Measurements from ENCODE around the gene EXD3. TPM values are rescaled to one million over a fixed set of nuclear protein-coding genes. Genes with fewer than 3 reads are reported as not detected.
"Not testable (repeated sequence)": the region's sequence is repeated elsewhere in the genome, so short reads cannot be mapped to it uniquely, and the experiment has no call there.

EXD3 gene
- total RNA-seq, 1 donor from 2014 or later: 9.2 TPM

GRCh38 chr9:137262909-137263285, 160.1 kb downstream of the EXD3 start:
- no peaks in the 10 kb centered on the region for H3K27me3 ChIP-seq (ENCODE audit: low read depth)
- no peak for TF ChIP-seq CTCF (IDR thresholded peaks at IDR 0.05; ENCODE audit: borderline replicate concordance)
- peaks cover 65% of the 10 kb centered on the region for H3K36me3 ChIP-seq
- no peak overlapping the region for H3K27ac ChIP-seq (replicated peaks)
- no peaks in the 10 kb centered on the region for H3K9me3 ChIP-seq (replicated peaks)
- intact Hi-C loops (cut with micrococcal nuclease): no loop called here
- H3K4me1 ChIP-seq: peaks cover 35% of the 10 kb centered on the region
- H3K4me3 ChIP-seq: no peak overlapping the region
- DNase-seq: no peak

DNA sequence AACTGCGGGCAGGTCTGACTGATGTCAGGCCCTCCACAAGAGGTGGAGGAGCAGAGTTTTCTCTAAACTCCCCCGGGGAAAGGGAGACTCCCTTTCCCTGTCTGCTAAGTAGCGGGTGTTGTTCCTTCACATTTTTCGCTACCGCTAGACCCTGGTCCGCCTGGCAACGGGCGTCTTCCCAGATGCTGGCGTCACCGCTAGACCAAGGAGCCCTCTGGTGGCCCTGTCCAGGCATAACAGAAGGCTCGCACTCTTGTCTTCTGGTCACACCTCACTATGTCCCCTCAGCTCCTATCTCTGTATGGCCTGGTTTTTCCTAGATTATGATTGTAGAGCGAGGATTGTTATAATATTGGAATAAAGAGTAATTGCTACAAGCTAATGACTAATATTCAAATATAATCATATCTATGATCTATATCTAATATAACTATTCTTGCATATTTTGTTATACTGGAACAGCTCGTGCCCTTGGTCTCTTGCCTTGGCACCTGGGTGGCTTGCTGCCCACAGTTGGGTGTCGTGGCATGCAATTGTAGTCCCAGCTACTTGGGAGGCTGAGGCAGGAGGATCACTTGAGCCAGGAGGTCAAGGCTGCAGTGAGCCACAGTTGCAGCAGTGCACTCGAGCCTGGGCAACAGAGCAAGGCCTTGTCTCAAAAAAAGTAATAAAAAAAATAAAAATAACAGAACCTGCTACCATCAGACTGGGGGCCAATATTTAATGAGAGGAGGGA, 160.6 kb downstream of the EXD3 start:
- H3K9me3 ChIP-seq (replicated peaks); intact Hi-C loops (cut with micrococcal nuclease); H3K27ac ChIP-seq (replicated peaks); DNase-seq; H3K4me3 ChIP-seq; H3K27me3 ChIP-seq (ENCODE audit: low read depth): not testable (repeated sequence)
- H3K4me1 ChIP-seq: peaks cover 29% of the 10 kb centered on the region
- TF ChIP-seq CTCF (IDR thresholded peaks at IDR 0.05; ENCODE audit: borderline replicate concordance): peak; percentile 70
- peaks cover 63% of the 10 kb centered on the region for H3K36me3 ChIP-seq

Small RNA genes lying within 50 kb of the gene (microRNA-seq; reads per million reads assigned to microRNA genes)
- gene MIR7114: not detected

Other genes with a start within 250 kb of the EXD3 start
- gene ANAPC2, start 234.6 kb downstream of the EXD3 start, total RNA-seq: 34.7 TPM
- gene SSNA1, start 234.5 kb downstream of the EXD3 start, total RNA-seq: 72.3 TPM
- gene TPRN, start 222.4 kb downstream of the EXD3 start, total RNA-seq: 18.0 TPM
- 47.6 TPM for gene TMEM203, start 217.5 kb downstream of the EXD3 start, total RNA-seq
- 6.5 TPM for gene NDOR1, start 217.5 kb downstream of the EXD3 start, total RNA-seq
- gene RNF208, start 200.9 kb downstream of the EXD3 start, total RNA-seq: 31.5 TPM
- 0.27 TPM for gene CYSRT1, start 198.0 kb downstream of the EXD3 start, total RNA-seq
- gene RNF224, start 195.7 kb downstream of the EXD3 start, total RNA-seq: not detected
- not detected for gene SLC34A3, start 192.3 kb downstream of the EXD3 start, total RNA-seq
- gene TUBB4B, start 181.9 kb downstream of the EXD3 start, total RNA-seq: 463 TPM
- 0.58 TPM for gene STPG3, start 171.9 kb downstream of the EXD3 start, total RNA-seq
- 35.2 TPM for gene NELFB, start 167.8 kb downstream of the EXD3 start, total RNA-seq
- gene TOR4A, start 145.4 kb downstream of the EXD3 start, total RNA-seq: 16.3 TPM
- 5.1 TPM for gene NRARP, start 120.9 kb downstream of the EXD3 start, total RNA-seq
- 2.0 TPM for gene NOXA1, start 231 bp upstream of the EXD3 start, total RNA-seq
- not detected for gene ENTPD8, start 18.2 kb upstream of the EXD3 start, total RNA-seq
- gene NSMF, start 36.2 kb upstream of the EXD3 start, total RNA-seq: 9.8 TPM
- 9.0 TPM for gene PNPLA7, start 127.2 kb upstream of the EXD3 start, total RNA-seq
- 233 TPM for gene MRPL41, start 128.7 kb upstream of the EXD3 start, total RNA-seq
- gene DPH7, start 155.8 kb upstream of the EXD3 start, total RNA-seq: 18.0 TPM
- 11.6 TPM for gene ZMYND19, start 167.3 kb upstream of the EXD3 start, total RNA-seq
- 16.2 TPM for gene ARRDC1, start 182.5 kb upstream of the EXD3 start, total RNA-seq
- 31.3 TPM for gene EHMT1, start 195.8 kb upstream of the EXD3 start, total RNA-seq

All from left ventricle myocardium inferior (tissue), 1 donor.